HEK293 (cell line): ENCODE data around the gene TNS3.

Experiments
- CTCF ChIA-PET: fragments of 350-600 bp; formaldehyde crosslinking; extraction: SDS; loops from one replicate; lab custom pipeline; 2021; ENCODE audit warnings: antibody characterized with exemption; lab: Yijun Ruan, JAX
- POLR2A ChIA-PET: fragments of 300-600 bp; formaldehyde crosslinking; extraction: SDS; loops from one replicate; lab custom pipeline; 2020; ENCODE audit warnings: antibody characterized with exemption, inconsistent platforms; lab: Yijun Ruan, JAX
- H3K27ac ChIP-seq: fragments of 200-500 bp; sonication (Bioruptor generic); 2 replicates; pipeline ENCODE4 v1.5.1; 2014; ENCODE audit warnings: low read depth, low read length, control low read depth, inconsistent platforms; ENCODE audit errors: extremely low read depth
- H3K36me3 ChIP-seq, 2 experiments: fragments of 200-500 bp in 1 of 2; sonication (Bioruptor generic) in 1 of 2; 1 replicate in 1 of 2; 2 replicates in 1 of 2; pipeline ENCODE4 v1.5.1; 2014 to 2017; ENCODE audit warnings: inconsistent platforms in 2 of 2, low read length in 2 of 2; ENCODE audit not compliant: control insufficient read depth in 2 of 2, insufficient read depth in 1 of 2
- H3K4me1 ChIP-seq: fragments of 200-500 bp; sonication (Bioruptor generic); 2 replicates; pipeline ENCODE4 v1.5.1; 2014; ENCODE audit warnings: mild to moderate bottlenecking, low read length, inconsistent platforms; ENCODE audit not compliant: control insufficient read depth, insufficient read depth
- H3K4me3 ChIP-seq: 2 replicates; pipeline ENCODE4 v1.5.1; 2011; ENCODE audit warnings: low read depth, mild to moderate bottlenecking, control low read depth, low read length, moderate library complexity
- H3K9me3 ChIP-seq: fragments of 200-500 bp; sonication (Bioruptor generic); 2 replicates; pipeline ENCODE4 v1.5.1; 2014; ENCODE audit warnings: low read depth, low read length, inconsistent platforms; ENCODE audit not compliant: control insufficient read depth, insufficient read depth
- GLIS2 ChIP-seq: fragments of 450-650 bp; formaldehyde crosslinking; IDR thresholded peaks from 2 replicates; pipeline ENCODE4 v1.5.1; 2016; ENCODE audit warnings: missing biosample characterization, missing genetic modification characterization
- HOXD13 ChIP-seq: sonication (generic); formaldehyde crosslinking; IDR thresholded peaks from 2 replicates; pipeline ENCODE4 v1.8.0; 2022; ENCODE audit warnings: missing genetic modification reagents, borderline replicate concordance
- KLF8 ChIP-seq: fragments of 450-650 bp; formaldehyde crosslinking; IDR thresholded peaks from 2 replicates; pipeline ENCODE4 v1.5.1; 2016; ENCODE audit warnings: missing biosample characterization, missing genetic modification characterization
- MYNN ChIP-seq: fragments of 450-650 bp; formaldehyde crosslinking; IDR thresholded peaks from 2 replicates; pipeline ENCODE4 v1.5.1; 2016; ENCODE audit warnings: missing biosample characterization, missing genetic modification characterization, borderline replicate concordance
- ZBTB48 ChIP-seq: fragments of 450-650 bp; formaldehyde crosslinking; IDR thresholded peaks from 2 replicates; pipeline ENCODE4 v1.5.1; 2016; ENCODE audit warnings: missing biosample characterization, missing genetic modification characterization
- ZFHX2 ChIP-seq: fragments of 450-650 bp; formaldehyde crosslinking; conservative IDR thresholded peaks from 2 replicates; pipeline ENCODE4 v1.5.1; 2016; ENCODE audit warnings: missing biosample characterization, missing genetic modification characterization
- ZFP69B ChIP-seq: fragments of 450-650 bp; formaldehyde crosslinking; IDR thresholded peaks from 2 replicates; pipeline ENCODE4 v1.5.1; 2016; ENCODE audit warnings: missing biosample characterization, missing genetic modification characterization
- ZNF202 ChIP-seq: fragments of 450-650 bp; formaldehyde crosslinking; IDR thresholded peaks from 2 replicates; pipeline ENCODE4 v1.5.1; 2016; ENCODE audit warnings: missing biosample characterization, missing genetic modification characterization, borderline replicate concordance
- ZNF214 ChIP-seq: fragments of 450-650 bp; formaldehyde crosslinking; IDR thresholded peaks from 2 replicates; pipeline ENCODE4 v1.5.1; 2017; ENCODE audit warnings: missing biosample characterization, mild to moderate bottlenecking, missing genetic modification characterization, borderline replicate concordance
- ZNF223 ChIP-seq: fragments of 450-650 bp; formaldehyde crosslinking; IDR thresholded peaks from 2 replicates; pipeline ENCODE4 v1.5.1; 2016; ENCODE audit warnings: missing biosample characterization, missing genetic modification characterization
- ZNF514 ChIP-seq: fragments of 450-650 bp; formaldehyde crosslinking; IDR thresholded peaks from 2 replicates; pipeline ENCODE4 v1.5.1; 2016; ENCODE audit warnings: missing biosample characterization, missing genetic modification characterization
- ZNF544 ChIP-seq: fragments of 450-650 bp; formaldehyde crosslinking; IDR thresholded peaks from 2 replicates; pipeline ENCODE4 v1.5.0; 2017; ENCODE audit warnings: missing biosample characterization, missing genetic modification characterization
- ZNF600 ChIP-seq: fragments of 450-650 bp; formaldehyde crosslinking; IDR thresholded peaks from 2 replicates; pipeline ENCODE4 v1.5.1; 2016; ENCODE audit warnings: missing biosample characterization, missing genetic modification characterization
- ZNF677 ChIP-seq: fragments of 450-650 bp; IDR thresholded peaks from 2 replicates; pipeline ENCODE4 v1.5.0; 2018; ENCODE audit warnings: missing biosample characterization, mild to moderate bottlenecking, missing genetic modification characterization, moderate library complexity
- TF ChIP-seq, protein P1 (sequence below): fragments of 450-650 bp; formaldehyde crosslinking; optimal IDR thresholded peaks from 2 replicates; pipeline ENCODE3; 2016; ENCODE audit warnings: missing biosample characterization, mild to moderate bottlenecking, missing genetic modification characterization
- TF ChIP-seq, protein P2 (sequence below): fragments of 450-650 bp; IDR thresholded peaks from 2 replicates; pipeline ENCODE4 v1.5.1; 2018; ENCODE audit warnings: missing biosample characterization, mild to moderate bottlenecking, missing genetic modification characterization
- TF ChIP-seq, protein P3 (sequence below): fragments of 450-650 bp; formaldehyde crosslinking; IDR thresholded peaks from 2 replicates; pipeline ENCODE4 v1.5.1; 2016; ENCODE audit warnings: missing biosample characterization, missing genetic modification characterization
- TF ChIP-seq, protein P4 (sequence below): fragments of 450-650 bp; formaldehyde crosslinking; IDR thresholded peaks from 2 replicates; pipeline ENCODE4 v1.5.1; 2016; ENCODE audit warnings: missing biosample characterization, missing genetic modification characterization

Gene TNS3

DNA sequence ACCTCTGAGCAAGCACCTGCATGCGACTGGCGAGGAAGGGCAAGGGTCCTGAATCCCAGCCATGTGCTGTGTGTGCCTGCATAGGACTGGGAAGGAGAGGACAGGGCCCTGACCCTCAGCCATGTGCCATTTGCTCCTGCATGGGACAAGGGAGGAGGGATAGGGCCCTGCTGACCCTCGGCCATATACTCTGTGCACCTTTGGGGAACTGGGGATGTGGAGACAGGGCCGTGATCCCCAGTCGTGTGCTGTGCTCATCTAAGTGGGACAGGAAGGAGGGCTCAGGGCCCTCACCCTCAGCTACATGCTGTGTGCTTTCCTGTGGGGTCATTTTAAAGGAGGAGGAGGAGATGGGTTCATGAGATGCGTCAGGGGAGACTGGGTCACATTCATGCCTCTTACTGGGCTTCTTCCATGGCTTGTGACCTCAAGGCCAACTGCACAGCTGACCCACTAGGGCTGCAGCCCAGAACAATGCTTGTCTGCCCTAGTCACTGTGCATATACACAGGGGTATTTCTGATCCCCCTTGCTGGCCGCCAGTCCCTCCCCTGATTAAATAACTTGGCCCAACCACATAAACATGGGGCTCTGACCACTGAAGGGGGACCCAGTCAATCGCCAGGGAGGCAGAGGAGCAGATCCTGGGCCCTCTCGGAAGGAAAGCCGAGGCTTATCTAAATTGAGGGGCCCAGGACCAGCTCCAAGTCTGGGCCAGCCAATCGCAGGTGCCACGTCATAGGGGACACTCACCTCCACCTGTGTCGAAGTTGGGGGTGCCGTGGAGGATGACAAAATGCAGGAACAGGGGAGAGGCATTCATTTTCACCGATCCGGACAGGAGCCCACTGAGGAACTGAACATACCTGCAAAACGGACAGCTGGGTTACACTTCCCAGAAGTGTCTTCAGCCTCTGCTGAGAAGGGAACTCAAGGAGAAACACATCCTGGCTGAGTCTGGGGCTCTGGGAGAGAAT lies 167.3 kb downstream of the TNS3 start:
- Histone ChIP-seq H3K4me3 (no peak overlapping the region), H3K36me3 (no peaks in the 10 kb centered on the region), H3K9me3 (no peaks in the 10 kb centered on the region), H3K4me1 (no peaks in the 10 kb centered on the region), H3K27ac (no peak overlapping the region)
- ChIA-PET POLR2A (no interaction called here), CTCF (no interaction called here)
- TF ChIP-seq, protein P1, sequence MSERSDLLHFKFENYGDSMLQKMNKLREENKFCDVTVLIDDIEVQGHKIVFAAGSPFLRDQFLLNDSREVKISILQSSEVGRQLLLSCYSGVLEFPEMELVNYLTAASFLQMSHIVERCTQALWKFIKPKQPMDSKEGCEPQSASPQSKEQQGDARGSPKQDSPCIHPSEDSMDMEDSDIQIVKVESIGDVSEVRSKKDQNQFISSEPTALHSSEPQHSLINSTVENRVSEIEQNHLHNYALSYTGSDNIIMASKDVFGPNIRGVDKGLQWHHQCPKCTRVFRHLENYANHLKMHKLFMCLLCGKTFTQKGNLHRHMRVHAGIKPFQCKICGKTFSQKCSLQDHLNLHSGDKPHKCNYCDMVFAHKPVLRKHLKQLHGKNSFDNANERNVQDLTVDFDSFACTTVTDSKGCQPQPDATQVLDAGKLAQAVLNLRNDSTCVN (tag by site-specific recombination) = no peak
- no peak for TF ChIP-seq ZBTB48 (tag by site-specific recombination)
- TF ChIP-seq ZNF600 (tag by site-specific recombination) = no peak
- TF ChIP-seq, protein P2, sequence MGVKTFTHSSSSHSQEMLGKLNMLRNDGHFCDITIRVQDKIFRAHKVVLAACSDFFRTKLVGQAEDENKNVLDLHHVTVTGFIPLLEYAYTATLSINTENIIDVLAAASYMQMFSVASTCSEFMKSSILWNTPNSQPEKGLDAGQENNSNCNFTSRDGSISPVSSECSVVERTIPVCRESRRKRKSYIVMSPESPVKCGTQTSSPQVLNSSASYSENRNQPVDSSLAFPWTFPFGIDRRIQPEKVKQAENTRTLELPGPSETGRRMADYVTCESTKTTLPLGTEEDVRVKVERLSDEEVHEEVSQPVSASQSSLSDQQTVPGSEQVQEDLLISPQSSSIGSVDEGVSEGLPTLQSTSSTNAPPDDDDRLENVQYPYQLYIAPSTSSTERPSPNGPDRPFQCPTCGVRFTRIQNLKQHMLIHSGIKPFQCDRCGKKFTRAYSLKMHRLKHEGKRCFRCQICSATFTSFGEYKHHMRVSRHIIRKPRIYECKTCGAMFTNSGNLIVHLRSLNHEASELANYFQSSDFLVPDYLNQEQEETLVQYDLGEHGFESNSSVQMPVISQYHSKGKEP = no peak
- no peak for TF ChIP-seq ZNF544 (tag by site-specific recombination)
- TF ChIP-seq HOXD13 (CRISPR knock-in tag) = no peak
- TF ChIP-seq ZNF514 = no peak
- TF ChIP-seq, protein P3, sequence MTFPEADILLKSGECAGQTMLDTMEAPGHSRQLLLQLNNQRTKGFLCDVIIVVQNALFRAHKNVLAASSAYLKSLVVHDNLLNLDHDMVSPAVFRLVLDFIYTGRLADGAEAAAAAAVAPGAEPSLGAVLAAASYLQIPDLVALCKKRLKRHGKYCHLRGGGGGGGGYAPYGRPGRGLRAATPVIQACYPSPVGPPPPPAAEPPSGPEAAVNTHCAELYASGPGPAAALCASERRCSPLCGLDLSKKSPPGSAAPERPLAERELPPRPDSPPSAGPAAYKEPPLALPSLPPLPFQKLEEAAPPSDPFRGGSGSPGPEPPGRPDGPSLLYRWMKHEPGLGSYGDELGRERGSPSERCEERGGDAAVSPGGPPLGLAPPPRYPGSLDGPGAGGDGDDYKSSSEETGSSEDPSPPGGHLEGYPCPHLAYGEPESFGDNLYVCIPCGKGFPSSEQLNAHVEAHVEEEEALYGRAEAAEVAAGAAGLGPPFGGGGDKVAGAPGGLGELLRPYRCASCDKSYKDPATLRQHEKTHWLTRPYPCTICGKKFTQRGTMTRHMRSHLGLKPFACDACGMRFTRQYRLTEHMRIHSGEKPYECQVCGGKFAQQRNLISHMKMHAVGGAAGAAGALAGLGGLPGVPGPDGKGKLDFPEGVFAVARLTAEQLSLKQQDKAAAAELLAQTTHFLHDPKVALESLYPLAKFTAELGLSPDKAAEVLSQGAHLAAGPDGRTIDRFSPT (tag by site-specific recombination) = no peak
- TF ChIP-seq, protein P4, sequence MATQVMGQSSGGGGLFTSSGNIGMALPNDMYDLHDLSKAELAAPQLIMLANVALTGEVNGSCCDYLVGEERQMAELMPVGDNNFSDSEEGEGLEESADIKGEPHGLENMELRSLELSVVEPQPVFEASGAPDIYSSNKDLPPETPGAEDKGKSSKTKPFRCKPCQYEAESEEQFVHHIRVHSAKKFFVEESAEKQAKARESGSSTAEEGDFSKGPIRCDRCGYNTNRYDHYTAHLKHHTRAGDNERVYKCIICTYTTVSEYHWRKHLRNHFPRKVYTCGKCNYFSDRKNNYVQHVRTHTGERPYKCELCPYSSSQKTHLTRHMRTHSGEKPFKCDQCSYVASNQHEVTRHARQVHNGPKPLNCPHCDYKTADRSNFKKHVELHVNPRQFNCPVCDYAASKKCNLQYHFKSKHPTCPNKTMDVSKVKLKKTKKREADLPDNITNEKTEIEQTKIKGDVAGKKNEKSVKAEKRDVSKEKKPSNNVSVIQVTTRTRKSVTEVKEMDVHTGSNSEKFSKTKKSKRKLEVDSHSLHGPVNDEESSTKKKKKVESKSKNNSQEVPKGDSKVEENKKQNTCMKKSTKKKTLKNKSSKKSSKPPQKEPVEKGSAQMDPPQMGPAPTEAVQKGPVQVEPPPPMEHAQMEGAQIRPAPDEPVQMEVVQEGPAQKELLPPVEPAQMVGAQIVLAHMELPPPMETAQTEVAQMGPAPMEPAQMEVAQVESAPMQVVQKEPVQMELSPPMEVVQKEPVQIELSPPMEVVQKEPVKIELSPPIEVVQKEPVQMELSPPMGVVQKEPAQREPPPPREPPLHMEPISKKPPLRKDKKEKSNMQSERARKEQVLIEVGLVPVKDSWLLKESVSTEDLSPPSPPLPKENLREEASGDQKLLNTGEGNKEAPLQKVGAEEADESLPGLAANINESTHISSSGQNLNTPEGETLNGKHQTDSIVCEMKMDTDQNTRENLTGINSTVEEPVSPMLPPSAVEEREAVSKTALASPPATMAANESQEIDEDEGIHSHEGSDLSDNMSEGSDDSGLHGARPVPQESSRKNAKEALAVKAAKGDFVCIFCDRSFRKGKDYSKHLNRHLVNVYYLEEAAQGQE = no peak
- no peak for TF ChIP-seq MYNN
- TF ChIP-seq ZFHX2 (tag by site-specific recombination) = no peak
- TF ChIP-seq ZNF223 = no peak
- TF ChIP-seq ZNF202 (tag by site-specific recombination) = no peak
- no peak for TF ChIP-seq ZNF214

DNA sequence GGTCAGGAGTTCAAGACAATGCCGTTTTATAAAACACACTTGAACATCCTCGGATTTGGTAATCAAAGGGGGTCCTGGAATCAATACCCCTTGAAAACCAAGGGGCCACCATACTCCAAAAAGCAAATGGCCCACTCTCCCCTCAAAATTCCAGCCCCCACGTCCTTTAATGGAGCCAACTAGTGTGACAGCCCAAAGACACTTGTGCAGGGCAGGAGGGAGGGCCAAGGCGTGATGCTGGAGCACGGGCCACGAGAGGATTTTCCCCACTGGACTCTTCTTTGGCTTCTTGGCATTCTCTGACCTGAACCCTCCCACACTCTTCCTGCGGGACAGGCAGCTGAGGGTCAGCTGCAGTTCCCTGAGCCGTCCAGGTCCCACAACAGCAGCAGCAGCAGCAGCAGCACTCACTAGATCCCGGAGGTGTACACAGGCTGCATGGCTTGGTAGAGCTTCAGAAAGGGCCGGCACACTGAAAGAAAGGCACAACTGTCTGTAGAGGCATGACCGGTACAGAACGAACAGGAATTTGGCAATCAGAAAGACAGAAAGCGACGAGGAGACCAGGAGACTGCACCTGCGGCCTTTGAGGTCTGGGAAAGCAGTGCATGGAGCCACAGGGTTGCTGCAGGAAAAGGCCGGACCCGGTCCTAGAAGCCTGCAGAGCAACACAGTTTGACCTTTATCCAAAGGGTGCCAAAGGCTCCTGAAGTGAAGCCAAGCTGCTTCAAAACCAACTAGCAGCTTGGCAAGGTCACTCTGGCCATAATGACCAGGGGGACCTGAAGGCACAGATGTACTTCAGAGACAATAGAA lies 168.2 kb downstream of the TNS3 start:
- Histone ChIP-seq H3K27ac (no peak overlapping the region), H3K4me1 (no peaks in the 10 kb centered on the region), H3K36me3 (no peaks in the 10 kb centered on the region), H3K9me3 (no peaks in the 10 kb centered on the region), H3K4me3 (no peak overlapping the region)
- ChIA-PET POLR2A (no interaction called here), CTCF (no interaction called here)
- TF ChIP-seq ZFP69B (tag by site-specific recombination) (no peak), KLF8 (no peak), GLIS2 (tag by site-specific recombination) (no peak), ZNF677 (tag by site-specific recombination) (no peak)
